Measurements from ENCODE around the gene GPATCH8. TPM values are rescaled to one million over a fixed set of nuclear protein-coding genes. Genes with fewer than 3 reads are reported as not detected.
A peak's percentile ranks its signal among the peaks of the same experiment; 100 is the strongest.

The GPATCH8 gene
- total RNA-seq, 1 donor from 2014 or later = 12.6 TPM

- no peak for TF ChIP-seq CTCF (conservative IDR thresholded peaks at IDR 0.05; ENCODE audit: low read depth, low read length)
- peak overlapping the region; percentile 6 for H3K4me3 ChIP-seq (ENCODE audit: low read depth, low read length)
- no peak for DNase-seq (ENCODE audit: low read depth)
These were observed 149.4 kb downstream of the GPATCH8 start for GRCh38 chr17:44353672-44354331.

- TF ChIP-seq CTCF (conservative IDR thresholded peaks at IDR 0.05; ENCODE audit: low read depth, low read length) = no peak
- no peak for DNase-seq (ENCODE audit: low read depth)
- H3K4me3 ChIP-seq (ENCODE audit: low read depth, low read length) = no peak overlapping the region
These were observed 150.2 kb downstream of the GPATCH8 start for GRCh38 chr17:44352828-44353671.

- no peak overlapping the region for H3K4me3 ChIP-seq (ENCODE audit: low read depth, low read length)
- no peak for DNase-seq (ENCODE audit: low read depth)
- no peak for TF ChIP-seq CTCF (conservative IDR thresholded peaks at IDR 0.05; ENCODE audit: low read depth, low read length)
These were observed 151.0 kb downstream of the GPATCH8 start for GRCh38 chr17:44351961-44352827.

- no peak for TF ChIP-seq CTCF (conservative IDR thresholded peaks at IDR 0.05; ENCODE audit: low read depth, low read length)
- no peak overlapping the region for H3K4me3 ChIP-seq (ENCODE audit: low read depth, low read length)
- DNase-seq (ENCODE audit: low read depth) = no peak
These were observed 151.7 kb downstream of the GPATCH8 start for GRCh38 chr17:44351464-44351863.

- DNase-seq (ENCODE audit: low read depth) = no peak
- H3K4me3 ChIP-seq (ENCODE audit: low read depth, low read length) = no peak overlapping the region
- TF ChIP-seq CTCF (conservative IDR thresholded peaks at IDR 0.05; ENCODE audit: low read depth, low read length) = peak; percentile 82
These were observed 152.4 kb downstream of the GPATCH8 start for GRCh38 chr17:44350733-44351226.

GRCh38 chr17:44349553-44350070, 153.6 kb downstream of the GPATCH8 start:
- no peak for DNase-seq (ENCODE audit: low read depth)
- H3K4me3 ChIP-seq (ENCODE audit: low read depth, low read length) = no peak overlapping the region
- no peak for TF ChIP-seq CTCF (conservative IDR thresholded peaks at IDR 0.05; ENCODE audit: low read depth, low read length)

All from epithelial cell of proximal tubule (primary cell).